SK-N-SH treated with all-trans-retinoic acid at 6 μM for 48 hours (cell line): ENCODE data around the gene NEDD4.

Experiments used
- PPARA ChIP-seq: fragments of 250-450 bp; sonication (Bioruptor Pico); IDR thresholded peaks from 2 replicates; pipeline ENCODE4 v1.5.0; 2020; ENCODE audit warnings: mild to moderate bottlenecking, borderline replicate concordance
- SNAI2 ChIP-seq: fragments of 250-450 bp; sonication (Bioruptor Pico); IDR thresholded peaks from 2 replicates; pipeline ENCODE4 v1.5.0; 2020; ENCODE audit warnings: mild to moderate bottlenecking, moderate library complexity
- TCF4 ChIP-seq: fragments of 250-450 bp; sonication (Bioruptor Pico); IDR thresholded peaks from 2 replicates; pipeline ENCODE4 v1.8.0; 2021; ENCODE audit warnings: mild to moderate bottlenecking, moderate library complexity, borderline replicate concordance
- TOX ChIP-seq: fragments of 250-450 bp; sonication (Bioruptor Pico); IDR thresholded peaks from 2 replicates; pipeline ENCODE4 v1.8.0; 2021; ENCODE audit warnings: mild to moderate bottlenecking, moderate library complexity, borderline replicate concordance
- ZNF8 ChIP-seq: fragments of 450-650 bp; formaldehyde crosslinking; IDR thresholded peaks from 2 replicates; pipeline ENCODE4 v1.5.0; 2020; ENCODE audit warnings: mild to moderate bottlenecking, moderate library complexity

DNA sequence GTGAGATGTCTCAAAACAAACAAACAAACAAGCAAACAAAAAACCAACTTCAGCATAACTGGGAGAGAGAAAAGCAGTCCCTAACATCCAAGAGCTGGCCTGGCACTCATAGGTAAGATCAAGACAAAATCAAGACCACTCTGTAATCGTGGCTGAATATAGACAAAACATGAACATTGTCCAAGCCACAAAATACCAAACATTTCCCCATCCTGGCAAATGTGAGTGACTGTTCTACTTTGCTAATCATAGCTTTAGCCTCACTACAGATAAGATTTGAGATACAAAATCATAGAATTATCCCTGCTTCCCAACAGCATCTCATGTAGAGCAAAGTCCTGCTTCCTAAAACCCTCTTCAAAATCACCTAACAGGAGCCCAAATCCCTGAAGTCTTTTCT lies 133.7 kb downstream of the NEDD4 start:
- TF ChIP-seq TOX (CRISPR knock-in tag) = no peak
- TF ChIP-seq ZNF8 (CRISPR knock-in tag) = no peak
- no peak for TF ChIP-seq PPARA (CRISPR knock-in tag)
- no peak for TF ChIP-seq TCF4 (CRISPR knock-in tag)
- no peak for TF ChIP-seq SNAI2 (CRISPR knock-in tag)
